Activated naive CD4-positive, alpha-beta T cell treated with anti-CD3 and anti-CD28 coated beads, Interleukin-2, amount 10 ng/mL, durations not matched to agents 7 days and 5 days (primary cell): Measurements from ENCODE around the gene FAM181A.

Experiments used
- CTCF ChIA-PET: fragments of 350-600 bp; sonication (Branson Sonifier 250); formaldehyde crosslinking; loops from one replicate; lab custom pipeline; 2021; ENCODE audit warnings: antibody characterized with exemption; lab: Charles Lee
- DNase-seq: peaks from one replicate; pipeline ENCODE4 v3.0.0-alpha.2; 2020
- H3K27ac Mint-ChIP-seq: one replicate; pipeline ENCODE4 v1.8.0; 2021; ENCODE audit warnings: mild to moderate bottlenecking, moderate library complexity, mixed read lengths
- H3K27me3 Mint-ChIP-seq: one replicate; pipeline ENCODE4 v1.8.0; 2021; ENCODE audit warnings: mild to moderate bottlenecking, mixed read lengths
- H3K36me3 Mint-ChIP-seq: one replicate; pipeline ENCODE4 v1.8.0; 2021; ENCODE audit warnings: mixed read lengths
- H3K4me1 Mint-ChIP-seq: one replicate; pipeline ENCODE4 v1.8.0; 2021; ENCODE audit warnings: mixed read lengths
- H3K4me3 Mint-ChIP-seq: one replicate; pipeline ENCODE4 v1.8.0; 2021; ENCODE audit warnings: mild to moderate bottlenecking, moderate library complexity, mixed read lengths
- H3K9me3 Mint-ChIP-seq: one replicate; pipeline ENCODE4 v1.8.0; 2021; ENCODE audit warnings: mixed read lengths

Gene FAM181A

DNA sequence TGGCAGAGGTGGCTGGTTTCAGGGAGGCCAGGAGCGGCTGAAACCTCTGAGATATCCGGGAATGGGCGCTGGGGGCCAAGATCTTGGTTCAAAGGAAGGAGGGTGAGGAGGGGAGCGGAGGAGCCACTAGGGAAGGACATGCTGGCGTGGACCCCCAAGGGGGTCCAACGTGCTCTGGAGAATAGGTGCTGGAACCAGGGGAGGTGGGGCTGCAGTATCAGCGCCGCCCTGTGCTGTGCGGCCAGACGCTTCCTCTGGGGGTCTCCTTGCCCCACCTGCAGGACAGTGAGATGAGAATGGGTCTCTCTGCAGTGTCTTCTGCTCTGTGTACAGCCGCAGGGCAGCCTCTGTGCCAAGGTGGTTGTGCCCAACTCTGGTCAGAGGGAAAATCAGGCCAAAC lies 2.5 kb downstream of the FAM181A start:
- H3K36me3 Mint-ChIP-seq: peaks cover 7% of the 10 kb centered on the region
- no peaks in the 10 kb centered on the region for H3K9me3 Mint-ChIP-seq
- no peak overlapping the region for H3K27ac Mint-ChIP-seq
- H3K4me3 Mint-ChIP-seq: no peak overlapping the region
- no peak for DNase-seq
- CTCF ChIA-PET: interaction anchor here (0.8 kb wide), 1 partner anchor 9 kb away, joined by 3 read pairs; no protein-coding TSS in a partner anchor
- no peaks in the 10 kb centered on the region for H3K4me1 Mint-ChIP-seq
- H3K27me3 Mint-ChIP-seq: peaks cover 4% of the 10 kb centered on the region

DNA sequence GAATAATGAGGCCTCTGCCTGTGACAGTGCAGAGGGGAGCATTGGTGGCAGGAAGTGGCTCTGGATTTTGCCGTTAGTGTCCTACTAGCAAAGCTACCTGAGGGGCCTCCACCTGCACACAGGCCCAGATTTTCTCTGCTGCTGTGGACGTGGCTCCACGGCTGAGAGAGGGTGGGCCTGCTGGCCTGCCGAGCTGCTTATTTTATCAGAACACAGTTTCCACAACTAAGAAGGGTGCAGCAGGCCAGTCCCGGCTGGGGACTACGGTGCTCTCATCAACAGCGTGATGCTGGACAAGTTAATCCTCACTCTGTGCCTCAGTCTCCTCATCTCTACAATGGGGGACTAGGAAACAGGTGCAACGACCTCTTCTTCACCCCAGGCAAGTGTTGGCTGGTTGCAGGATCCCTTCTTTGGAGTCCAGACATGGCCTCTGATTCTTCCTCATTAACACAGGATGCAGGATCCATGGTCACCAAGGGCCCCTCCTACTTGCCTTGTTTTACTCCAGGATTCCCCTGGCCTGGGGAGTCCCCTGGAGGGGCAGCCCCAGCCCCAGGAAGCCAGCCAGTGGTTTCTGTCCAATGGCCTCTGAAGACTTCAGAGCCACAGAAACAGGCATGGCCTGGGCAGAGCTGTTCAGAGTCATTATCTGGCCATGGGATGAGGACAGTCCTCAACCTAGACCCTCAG lies 3.3 kb downstream of the FAM181A start:
- Mint-ChIP-seq H3K27me3 (peaks cover 4% of the 10 kb centered on the region), H3K4me3 (no peak overlapping the region), H3K9me3 (no peaks in the 10 kb centered on the region), H3K4me1 (no peaks in the 10 kb centered on the region), H3K27ac (no peak overlapping the region), H3K36me3 (peaks cover 9% of the 10 kb centered on the region)
- CTCF ChIA-PET: interaction anchor here (0.8 to 1.1 kb wide), 2 partner anchors 8 to 9 kb away, joined by 3 to 7 read pairs; no protein-coding TSS in a partner anchor
- DNase-seq: no peak

GRCh38 chr14:93930989-93931307 lies 3.8 kb downstream of the FAM181A start:
- peaks cover 1% of the 10 kb centered on the region for H3K27me3 Mint-ChIP-seq
- no peak overlapping the region for H3K4me3 Mint-ChIP-seq
- no peak overlapping the region for H3K27ac Mint-ChIP-seq
- no peaks in the 10 kb centered on the region for H3K4me1 Mint-ChIP-seq
- no peak for DNase-seq
- peaks cover 9% of the 10 kb centered on the region for H3K36me3 Mint-ChIP-seq
- CTCF ChIA-PET: interaction anchor here (1.1 kb wide), 1 partner anchor 9 kb away, joined by 7 read pairs; no protein-coding TSS in a partner anchor
- no peaks in the 10 kb centered on the region for H3K9me3 Mint-ChIP-seq

DNA sequence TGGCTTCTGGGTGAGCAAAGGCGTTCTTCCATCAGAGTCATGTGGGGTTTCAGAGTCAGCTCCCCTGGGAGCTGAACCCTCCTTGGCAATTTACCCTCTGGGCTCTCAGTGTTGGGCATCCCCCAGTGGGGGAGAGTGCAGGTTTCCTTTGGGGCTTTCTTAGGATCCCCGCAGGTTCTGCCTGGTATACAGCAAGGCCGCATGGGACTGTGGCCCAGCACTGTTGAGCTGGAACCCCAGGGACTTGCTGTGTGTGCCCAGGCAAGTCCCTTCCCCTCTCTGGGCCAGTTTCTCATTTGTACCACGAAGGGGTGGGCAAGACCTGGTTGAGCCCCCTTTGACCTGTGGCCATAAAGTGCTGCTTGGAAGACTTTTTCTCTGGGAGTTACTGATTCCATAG lies 5.5 kb downstream of the FAM181A start:
- CTCF ChIA-PET: no interaction called here
- no peak overlapping the region for H3K27ac Mint-ChIP-seq
- H3K27me3 Mint-ChIP-seq: peaks cover 2% of the 10 kb centered on the region
- no peak overlapping the region for H3K4me3 Mint-ChIP-seq
- H3K9me3 Mint-ChIP-seq: no peaks in the 10 kb centered on the region
- DNase-seq: no peak
- peaks cover 1% of the 10 kb centered on the region for H3K4me1 Mint-ChIP-seq
- H3K36me3 Mint-ChIP-seq: peaks cover 16% of the 10 kb centered on the region

DNA sequence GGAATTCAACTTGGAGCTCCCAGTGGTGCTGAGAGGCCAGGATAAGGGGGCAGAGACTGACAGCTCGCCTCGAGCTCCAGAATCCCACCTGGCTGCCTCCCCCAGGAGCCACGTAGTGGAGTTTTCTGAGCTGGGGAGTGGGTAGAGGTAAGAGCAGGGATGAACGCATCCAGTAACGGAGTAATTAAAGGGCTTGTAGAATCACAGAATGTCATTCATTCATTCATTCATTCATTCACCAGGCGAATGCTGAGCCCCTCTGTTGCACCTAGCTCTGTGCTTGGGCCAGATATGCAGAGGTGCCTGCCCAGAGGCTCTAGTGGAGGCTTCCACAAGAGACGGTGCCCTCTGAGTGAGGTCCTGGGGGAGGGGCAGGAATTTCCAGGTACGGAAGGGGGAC lies 8.1 kb downstream of the FAM181A start:
- Mint-ChIP-seq H3K4me1 (peaks cover 14% of the 10 kb centered on the region), H3K27me3 (peaks cover 4% of the 10 kb centered on the region), H3K9me3 (no peaks in the 10 kb centered on the region), H3K27ac (no peak overlapping the region), H3K36me3 (peaks cover 24% of the 10 kb centered on the region), H3K4me3 (no peak overlapping the region)
- CTCF ChIA-PET: interaction anchor here (1.4 to 7.3 kb wide), 4 partner anchors 11 to 204 kb away, joined by 4 to 73 read pairs (median 6); no protein-coding TSS in a partner anchor
- no peak for DNase-seq

DNA sequence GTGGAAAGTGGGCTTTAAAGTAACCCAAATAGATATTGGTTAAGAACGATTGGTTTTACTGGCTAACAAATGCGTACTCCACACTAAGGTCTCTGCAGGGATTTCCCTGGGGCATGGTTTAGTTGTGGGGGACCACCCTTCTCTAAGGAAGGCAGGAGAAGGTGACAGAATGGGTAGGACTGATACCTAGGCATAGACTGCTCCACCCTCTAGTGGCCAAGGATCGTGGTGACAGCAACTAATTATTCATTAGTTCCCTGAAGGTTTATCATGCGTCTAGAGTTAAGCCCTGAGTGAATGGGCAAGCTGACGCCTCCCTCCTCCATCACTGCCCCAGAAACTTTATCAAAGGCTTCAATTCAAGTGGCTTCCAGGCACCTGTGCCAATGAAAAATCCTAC lies 9.1 kb downstream of the FAM181A start:
- peaks cover 28% of the 10 kb centered on the region for H3K36me3 Mint-ChIP-seq
- no peaks in the 10 kb centered on the region for H3K9me3 Mint-ChIP-seq
- no peak overlapping the region for H3K27ac Mint-ChIP-seq
- CTCF ChIA-PET: interaction anchor here (0.7 to 7.3 kb wide), 9 partner anchors 8 to 203 kb away, joined by 3 to 73 read pairs (median 4); no protein-coding TSS in a partner anchor
- no peak overlapping the region for H3K4me3 Mint-ChIP-seq
- peaks cover 21% of the 10 kb centered on the region for H3K4me1 Mint-ChIP-seq
- peaks cover 4% of the 10 kb centered on the region for H3K27me3 Mint-ChIP-seq
- DNase-seq: peak; percentile 43

DNA sequence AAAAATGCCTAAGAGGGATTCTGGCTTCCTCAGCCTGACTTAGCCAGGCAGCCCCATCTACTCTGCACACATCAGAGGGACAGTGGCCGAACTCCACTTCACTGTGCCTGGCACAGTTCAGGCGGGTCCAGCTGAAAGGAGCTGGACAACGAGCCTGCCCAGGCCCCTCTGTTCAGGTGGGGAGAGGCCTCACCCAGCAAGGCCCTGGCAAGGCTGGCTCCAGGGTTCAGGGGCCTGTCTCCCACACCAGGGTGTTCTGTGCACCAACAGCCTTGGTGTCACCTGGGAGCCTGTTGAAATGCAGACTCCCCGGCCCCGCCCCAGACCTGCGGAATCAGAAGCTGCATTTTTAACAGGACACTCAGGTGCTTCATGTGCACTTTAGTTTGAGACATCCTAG lies 9.8 kb downstream of the FAM181A start:
- Mint-ChIP-seq H3K4me1 (peaks cover 21% of the 10 kb centered on the region), H3K4me3 (no peak overlapping the region), H3K36me3 (peaks cover 31% of the 10 kb centered on the region), H3K27ac (no peak overlapping the region), H3K9me3 (no peaks in the 10 kb centered on the region), H3K27me3 (peaks cover 4% of the 10 kb centered on the region)
- no peak for DNase-seq
- CTCF ChIA-PET: interaction anchor here (0.7 to 7.3 kb wide), 9 partner anchors 9 to 203 kb away, joined by 3 to 73 read pairs (median 3); no protein-coding TSS in a partner anchor

DNA sequence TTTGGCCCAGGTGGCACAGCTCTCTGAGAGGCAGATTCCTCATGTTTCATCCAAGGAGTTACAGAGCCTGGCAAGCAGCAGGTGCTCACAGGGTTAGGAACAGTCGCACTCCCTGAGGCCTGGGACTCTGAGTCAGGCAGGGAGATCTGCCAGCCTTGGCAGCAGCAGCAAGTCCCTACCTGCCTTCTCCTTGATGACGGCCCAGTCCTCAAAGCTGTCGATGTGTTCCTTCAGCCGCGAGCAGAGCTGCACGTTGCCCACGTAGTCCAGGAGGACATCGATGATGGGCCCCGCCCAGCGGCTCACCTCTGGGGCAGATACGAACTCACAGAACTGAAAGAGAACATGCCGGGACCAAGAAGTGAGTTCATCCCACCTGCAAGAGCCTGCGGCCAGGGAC lies 10.4 kb downstream of the FAM181A start:
- peaks cover 21% of the 10 kb centered on the region for H3K4me1 Mint-ChIP-seq
- no peaks in the 10 kb centered on the region for H3K9me3 Mint-ChIP-seq
- peaks cover 32% of the 10 kb centered on the region for H3K36me3 Mint-ChIP-seq
- no peak overlapping the region for H3K4me3 Mint-ChIP-seq
- DNase-seq: no peak
- CTCF ChIA-PET: interaction anchor here (1.0 to 8.0 kb wide), 7 partner anchors 13 to 202 kb away, joined by 3 to 186 read pairs (median 7); partner anchors contain the start of gene CCDC197
- no peak overlapping the region for H3K27ac Mint-ChIP-seq
- peaks cover 4% of the 10 kb centered on the region for H3K27me3 Mint-ChIP-seq

DNA sequence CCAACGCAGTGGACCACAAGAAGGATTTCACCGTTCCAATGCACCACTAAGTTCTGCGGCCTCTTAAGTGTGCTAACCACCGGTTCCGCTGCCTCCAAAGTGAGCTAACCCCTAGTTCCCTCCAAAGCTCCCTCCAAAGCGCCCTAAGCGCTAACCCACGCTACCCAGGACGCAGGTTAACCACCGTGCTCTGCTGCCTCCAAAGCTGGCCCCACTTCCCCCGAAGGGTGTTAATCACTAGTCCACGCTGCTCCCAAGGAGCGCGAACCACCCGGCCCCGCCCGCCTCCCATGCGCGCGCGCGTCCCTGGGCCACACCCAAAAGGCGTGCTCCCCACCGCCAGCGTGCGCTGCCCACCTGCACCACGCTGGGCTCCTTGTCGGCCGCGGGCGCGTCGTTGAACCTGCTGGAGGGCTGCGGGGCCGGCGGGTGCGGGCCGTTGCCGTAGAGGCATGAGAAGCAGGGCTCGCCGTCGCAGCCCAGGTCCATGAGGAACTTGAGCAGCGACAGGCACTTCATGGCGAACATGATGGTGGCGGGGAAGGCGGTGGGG lies 11.7 kb downstream of the FAM181A start:
- H3K27me3 Mint-ChIP-seq: peaks cover 4% of the 10 kb centered on the region
- peaks cover 21% of the 10 kb centered on the region for H3K4me1 Mint-ChIP-seq
- no peak for DNase-seq
- no peaks in the 10 kb centered on the region for H3K9me3 Mint-ChIP-seq
- peak overlapping the region; percentile 77 for H3K27ac Mint-ChIP-seq
- H3K4me3 Mint-ChIP-seq: peak overlapping the region; percentile 62
- CTCF ChIA-PET: interaction anchor here (1.1 to 8.0 kb wide), 22 partner anchors 9 to 242 kb away, joined by 3 to 186 read pairs (median 16); partner anchors contain the start of genes ASB2, CCDC197 and FAM181A
- peaks cover 35% of the 10 kb centered on the region for H3K36me3 Mint-ChIP-seq

- H3K27me3 Mint-ChIP-seq: peaks cover 4% of the 10 kb centered on the region
- H3K9me3 Mint-ChIP-seq: no peaks in the 10 kb centered on the region
- CTCF ChIA-PET: interaction anchor here (0.6 to 8.0 kb wide), 49 partner anchors 9 to 244 kb away, joined by 3 to 186 read pairs (median 7); partner anchors contain the start of genes ASB2, CCDC197, DDX24 and FAM181A
- H3K4me3 Mint-ChIP-seq: peak overlapping the region; percentile 62
- H3K36me3 Mint-ChIP-seq: peaks cover 33% of the 10 kb centered on the region
- H3K27ac Mint-ChIP-seq: peak overlapping the region; percentile 77
- peak; percentile 92 for DNase-seq
- peaks cover 21% of the 10 kb centered on the region for H3K4me1 Mint-ChIP-seq
Observed at GRCh38 chr14:93939304-93940229, 12.4 kb downstream of the FAM181A start.

- Mint-ChIP-seq H3K27me3 (peaks cover 4% of the 10 kb centered on the region), H3K4me3 (no peak overlapping the region), H3K27ac (no peak overlapping the region), H3K4me1 (peaks cover 21% of the 10 kb centered on the region), H3K36me3 (peaks cover 30% of the 10 kb centered on the region), H3K9me3 (no peaks in the 10 kb centered on the region)
- CTCF ChIA-PET: interaction anchor here (0.7 to 8.0 kb wide), 34 partner anchors 9 to 241 kb away, joined by 3 to 186 read pairs (median 8); partner anchors contain the start of genes ASB2, CCDC197, DDX24 and IFI27L1
- DNase-seq: no peak
Observed at GRCh38 chr14:93940437-93940836, 13.3 kb downstream of the FAM181A start.

DNA sequence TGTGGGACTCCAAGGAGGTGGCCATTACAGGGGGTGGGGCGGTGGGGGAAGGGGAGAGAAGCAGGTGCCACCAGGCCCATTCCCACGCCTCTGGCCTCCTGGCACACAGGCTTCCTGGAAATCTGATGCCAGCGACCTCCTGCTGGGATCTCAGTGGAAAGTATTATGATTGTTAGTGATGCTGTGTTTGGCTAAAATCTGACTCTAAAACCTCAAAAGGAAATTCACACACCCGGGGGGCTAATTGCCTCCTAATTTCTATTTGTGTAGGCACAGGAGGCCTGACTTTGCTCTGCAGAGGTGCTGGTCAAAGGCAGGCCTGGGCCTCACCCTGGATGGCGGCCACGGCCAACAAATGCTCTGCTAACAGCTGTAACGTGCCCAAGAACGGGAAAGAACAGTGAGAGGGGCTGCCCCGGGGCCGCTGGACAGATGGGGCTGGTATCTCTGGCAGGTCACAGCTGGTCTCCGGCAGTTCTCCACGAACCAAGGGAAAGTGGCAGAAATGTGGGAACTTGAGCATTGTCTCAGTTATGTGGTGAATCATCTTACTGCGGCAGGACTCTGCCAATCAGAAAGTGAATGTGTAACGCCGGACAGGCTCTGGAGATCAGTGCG lies 14.3 kb downstream of the FAM181A start:
- H3K27ac Mint-ChIP-seq: no peak overlapping the region
- peaks cover 21% of the 10 kb centered on the region for H3K4me1 Mint-ChIP-seq
- CTCF ChIA-PET: interaction anchor here (1.6 to 8.0 kb wide), 9 partner anchors 11 to 198 kb away, joined by 5 to 186 read pairs (median 73); partner anchors contain the start of gene CCDC197
- peaks cover 4% of the 10 kb centered on the region for H3K27me3 Mint-ChIP-seq
- DNase-seq: no peak
- no peaks in the 10 kb centered on the region for H3K9me3 Mint-ChIP-seq
- peaks cover 28% of the 10 kb centered on the region for H3K36me3 Mint-ChIP-seq
- no peak overlapping the region for H3K4me3 Mint-ChIP-seq

GRCh38 chr14:93943052-93943451 lies 15.9 kb downstream of the FAM181A start:
- CTCF ChIA-PET: interaction anchor here (1.0 to 8.0 kb wide), 6 partner anchors 22 to 188 kb away, joined by 3 to 186 read pairs (median 48); partner anchors contain the start of gene CCDC197
- Mint-ChIP-seq H3K9me3 (no peaks in the 10 kb centered on the region), H3K27me3 (no peaks in the 10 kb centered on the region), H3K4me1 (peaks cover 16% of the 10 kb centered on the region), H3K27ac (peak overlapping the region; percentile 3), H3K4me3 (no peak overlapping the region), H3K36me3 (peaks cover 26% of the 10 kb centered on the region)
- DNase-seq: no peak
